HG03060 (cell line): Measurements from ENCODE around the gene CTDP1.

Source experiments
- ATAC-seq: cut with Tn5 transposase; IDR thresholded peaks from one replicate; pipeline ENCODE4 v1.9.1; 2021; ENCODE audit warnings: low read depth, moderate number of reproducible peaks; ENCODE audit not compliant: unreplicated experiment

The CTDP1 gene

GRCh38 chr18:79644006-79644665 lies 35.5 kb upstream of the CTDP1 start:
- no peak for ATAC-seq

GRCh38 chr18:79644666-79645057 lies 34.9 kb upstream of the CTDP1 start:
- no peak for ATAC-seq

GRCh38 chr18:79645291-79645983 lies 34.2 kb upstream of the CTDP1 start:
- ATAC-seq = no peak

GRCh38 chr18:79647307-79647706 lies 32.3 kb upstream of the CTDP1 start:
- ATAC-seq = no peak

- ATAC-seq = no peak
Observed at GRCh38 chr18:79650959-79651358, 28.6 kb upstream of the CTDP1 start.

- no peak for ATAC-seq
Observed at GRCh38 chr18:79657342-79657996, 22.1 kb upstream of the CTDP1 start.

GRCh38 chr18:79658366-79658765 lies 21.2 kb upstream of the CTDP1 start:
- no peak for ATAC-seq

GRCh38 chr18:79659733-79660132 lies 19.9 kb upstream of the CTDP1 start:
- no peak for ATAC-seq

- ATAC-seq = no peak
Observed at GRCh38 chr18:79662034-79662433, 17.6 kb upstream of the CTDP1 start.

- ATAC-seq = no peak
Observed at GRCh38 chr18:79662439-79662838, 17.2 kb upstream of the CTDP1 start.

GRCh38 chr18:79664525-79665125 lies 15.0 kb upstream of the CTDP1 start:
- ATAC-seq = no peak

- ATAC-seq = no peak
Observed at GRCh38 chr18:79668203-79668602, 11.4 kb upstream of the CTDP1 start.

GRCh38 chr18:79672490-79673276 lies 6.9 kb upstream of the CTDP1 start:
- ATAC-seq = no peak

- no peak for ATAC-seq
Observed at GRCh38 chr18:79677221-79677620, 2.4 kb upstream of the CTDP1 start.

- no peak for ATAC-seq
Observed at GRCh38 chr18:79677840-79678239, 1.8 kb upstream of the CTDP1 start.

GRCh38 chr18:79678665-79679551 lies 695 bp upstream of the CTDP1 start:
- peak; percentile 95 for ATAC-seq

GRCh38 chr18:79680100-79680879 lies 687 bp downstream of the CTDP1 start:
- no peak for ATAC-seq

- ATAC-seq = no peak
Observed at GRCh38 chr18:79680891-79681339, 1.3 kb downstream of the CTDP1 start.
